IMR-90 (cell line): ENCODE data around the gene TAAR9. TPM values are rescaled to one million over a fixed set of nuclear protein-coding genes. Genes with fewer than 3 reads are reported as not detected.

Experiments
- ATAC-seq: fragments of 200-7000 bp; cut with Tn5 transposase; 2 replicates; pipeline ENCODE4 v1.9.1; 2020; ENCODE audit warnings: low read depth, mild to moderate bottlenecking, moderate library complexity
- BruUV-seq: library from RNA; stranded (reverse); fragments of 400-500 nt; replicated peaks from 2 replicates; lab custom pipeline; 2021; lab: Mats Ljungman, UMichigan
- CTCF ChIA-PET: fragments of 300-600 bp; formaldehyde crosslinking; extraction: SDS; loops from one replicate; lab custom pipeline; 2021; ENCODE audit warnings: antibody characterized with exemption; lab: Yijun Ruan, JAX
- POLR2A ChIA-PET: fragments of 300-600 bp; sonication (Branson Sonifier 250); formaldehyde crosslinking; loops from one replicate; lab custom pipeline; 2022; ENCODE audit warnings: antibody characterized with exemption; ENCODE audit not compliant: unreplicated experiment; lab: Charles Lee
- DNase-seq: peaks from one replicate; pipeline ENCODE4 v3.0.0; 2013
- H2AFZ ChIP-seq: replicated peaks from 2 replicates; pipeline ENCODE3; 2013; ENCODE audit warnings: low read length, mild to moderate bottlenecking; ENCODE audit not compliant: poor library complexity
- H2AK5ac ChIP-seq: 2 replicates; pipeline ENCODE4 v1.6.1; 2013; ENCODE audit warnings: low read depth, low read length, inconsistent platforms
- H2AK9ac ChIP-seq: replicated peaks from 2 replicates; pipeline ENCODE3; 2013; ENCODE audit warnings: mild to moderate bottlenecking, low read depth, low read length, moderate library complexity; ENCODE audit not compliant: poor library complexity
- H2BK120ac ChIP-seq: 2 replicates; pipeline ENCODE4 v1.6.1; 2013; ENCODE audit warnings: low read depth, low read length, inconsistent platforms
- H2BK15ac ChIP-seq: 3 replicates; pipeline ENCODE4 v1.6.1; 2013; ENCODE audit warnings: low read depth, low read length, inconsistent platforms
- H2BK20ac ChIP-seq: 2 replicates; pipeline ENCODE4 v1.6.1; 2013; ENCODE audit warnings: low read depth, mild to moderate bottlenecking, inconsistent platforms, low read length, moderate library complexity
- H2BK5ac ChIP-seq: 2 replicates; pipeline ENCODE4 v1.6.1; 2013; ENCODE audit warnings: mild to moderate bottlenecking, low read depth, low read length, inconsistent platforms; ENCODE audit not compliant: poor library complexity, severe bottlenecking
- H3K14ac ChIP-seq: replicated peaks from 2 replicates; pipeline ENCODE4 v1.6.1; 2013; ENCODE audit warnings: low read depth, low read length, inconsistent platforms
- H3K18ac ChIP-seq: 2 replicates; pipeline ENCODE4 v1.6.1; 2013; ENCODE audit warnings: low read depth, low read length, control low read depth
- H3K23ac ChIP-seq: 2 replicates; pipeline ENCODE4 v1.6.1; 2013; ENCODE audit warnings: low read depth, low read length, inconsistent platforms
- H3K27ac ChIP-seq: 2 replicates; pipeline ENCODE4 v1.5.1; 2013; ENCODE audit warnings: mild to moderate bottlenecking, control low read depth, low read length; ENCODE audit not compliant: insufficient read depth
- H3K27me3 ChIP-seq: 2 replicates; pipeline ENCODE4 v1.6.1; 2013; ENCODE audit warnings: low read length; ENCODE audit not compliant: control insufficient read depth, insufficient read depth
- H3K36me3 ChIP-seq: 2 replicates; pipeline ENCODE4 v1.6.1; 2013; ENCODE audit warnings: low read length, mixed read lengths; ENCODE audit not compliant: control insufficient read depth, insufficient read depth
- H3K4ac ChIP-seq: 2 replicates; pipeline ENCODE4 v1.6.1; 2013; ENCODE audit warnings: low read depth, low read length, inconsistent platforms
- H3K4me1 ChIP-seq: 2 replicates; pipeline ENCODE4 v1.6.1; 2013; ENCODE audit warnings: low read length, mixed read lengths; ENCODE audit not compliant: control insufficient read depth, insufficient read depth
- H3K4me2 ChIP-seq: 2 replicates; pipeline ENCODE4 v1.6.1; 2013; ENCODE audit warnings: low read depth, mild to moderate bottlenecking, control low read depth, low read length, moderate library complexity
- H3K4me3 ChIP-seq: 2 replicates; pipeline ENCODE4 v1.5.1; 2013; ENCODE audit warnings: low read depth, mild to moderate bottlenecking, control low read depth, low read length, moderate library complexity; ENCODE audit not compliant: insufficient read depth
- H3K56ac ChIP-seq: 2 replicates; pipeline ENCODE4 v1.6.1; 2013; ENCODE audit warnings: low read length, inconsistent platforms; ENCODE audit not compliant: insufficient read depth; ENCODE audit errors: extremely low read depth
- H3K79me1 ChIP-seq, 2 experiments: 2 replicates each; pipeline ENCODE4 v1.6.1; 2013; ENCODE audit warnings: low read length in 2 of 2, inconsistent platforms in 1 of 2, low read depth in 1 of 2
- H3K9ac ChIP-seq: 2 replicates; pipeline ENCODE4 v1.6.1; 2013; ENCODE audit warnings: low read depth, low read length, control low read depth
- H3K9me1 ChIP-seq: 2 replicates; pipeline ENCODE4 v1.6.1; 2013; ENCODE audit warnings: low read length, inconsistent platforms; ENCODE audit not compliant: insufficient read depth
- H3K9me3 ChIP-seq: 2 replicates; pipeline ENCODE4 v1.6.1; 2013; ENCODE audit warnings: low read length; ENCODE audit not compliant: control insufficient read depth, insufficient read depth
- H4K20me1 ChIP-seq: 2 replicates; pipeline ENCODE4 v1.6.1; 2013; ENCODE audit warnings: low read length, inconsistent platforms; ENCODE audit not compliant: insufficient read depth
- H4K5ac ChIP-seq: 2 replicates; pipeline ENCODE4 v1.6.1; 2013; ENCODE audit warnings: mild to moderate bottlenecking, low read depth, low read length, control low read depth
- H4K8ac ChIP-seq, 2 experiments: 2 replicates each; pipeline ENCODE4 v1.6.1; 2013; ENCODE audit warnings: low read depth in 2 of 2, low read length in 2 of 2, control low read depth in 1 of 2, inconsistent platforms in 1 of 2
- H4K91ac ChIP-seq: 2 replicates; pipeline ENCODE4 v1.6.1; 2013; ENCODE audit warnings: low read depth, low read length, inconsistent platforms; ENCODE audit not compliant: insufficient read depth
- BHLHE40 ChIP-seq: fragments of 150-350 bp; IDR thresholded peaks from 2 replicates; pipeline ENCODE4 v1.6.1; 2016; ENCODE audit warnings: mild to moderate bottlenecking, low read depth, low read length
- RAD21 ChIP-seq: IDR thresholded peaks from 2 replicates; pipeline ENCODE4 v1.6.1; 2012; ENCODE audit warnings: low read length, improper control_type of control experiment
- RFX5 ChIP-seq: IDR thresholded peaks from 2 replicates; pipeline ENCODE4 v1.8.0; 2012; ENCODE audit warnings: low read depth, mild to moderate bottlenecking, low read length, moderate library complexity
- WGBS, 2 experiments: methylation state at CpG; one replicate each; pipeline versions ENCODE4 v1.1.5 to v1.1.7; 2013; ENCODE audit warnings: missing lambda C conversion rate in 2 of 2; ENCODE audit not compliant: insufficient read length in 1 of 2; ENCODE audit errors: extremely low coverage in 2 of 2; 5-methylcytosine and 5-hydroxymethylcytosine counted together
- dilution Hi-C: fragments of 300-500 bp; cut with HindIII; formaldehyde crosslinking; loops from one replicate; pipeline ENCODE4 v1.14.3; 2018; ENCODE audit warnings: low sequenced_read_pairs; ENCODE audit not compliant: unreplicated experiment
- in situ Hi-C: fragments of 300-500 bp; cut with MboI; formaldehyde crosslinking; loops from 3 replicates; pipeline ENCODE4 v1.14.3; 2019; ENCODE audit warnings: low sequenced_read_pairs, inconsistent platforms, mixed read lengths
- intact Hi-C: fragments of 100-400 bp; cut with micrococcal nuclease; formaldehyde crosslinking; loops from 2 replicates; pipeline ENCODE4 v1.10.0; 2022
- polyA plus RNA-seq, 3 experiments: library from polyadenylated mRNA; depleted of rRNA; stranded (reverse); fragments of >200 nt; gene quantifications; 2 replicates each; pipeline ENCODE4 v1.2.3, GENCODE V29; 2012; ENCODE audit warnings: low replicate concordance in 1 of 3
- total RNA-seq: library from RNA; depleted of rRNA; stranded (reverse); fragments of >200 nt; gene quantifications from 2 replicates; pipeline ENCODE4 v1.2.3, GENCODE V29; 2012

TAAR9 gene
- total and polyA plus RNA-seq, 2 of the 4 experiments (the other 2 are of a cell fraction) = not detected

DNA sequence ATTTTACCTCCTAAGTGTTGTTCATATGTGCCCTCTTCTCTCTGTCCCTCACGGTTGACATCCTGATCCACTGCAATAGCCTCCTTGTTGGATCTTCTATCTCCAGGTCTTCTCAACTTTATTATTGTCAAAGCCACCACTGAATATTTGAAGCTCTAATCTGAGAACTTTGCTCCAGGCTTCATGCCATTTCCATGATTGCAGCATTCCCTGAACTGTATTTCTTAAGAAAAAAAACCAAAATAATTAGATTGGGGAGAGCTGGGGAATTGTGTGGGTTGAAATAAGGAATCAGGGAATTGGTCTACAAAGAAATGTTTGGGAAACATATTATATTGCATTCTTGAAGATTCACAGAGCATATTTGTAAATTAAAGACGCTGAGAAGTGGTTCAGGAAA lies 22.7 kb upstream of the TAAR9 start:
- peaks cover 8 to 19% of the 10 kb centered on the region in 2 experiments; a peak in 2 of 4 replicates for H3K79me1 ChIP-seq
- peaks cover 11% of the 10 kb centered on the region; the same call in 1 of the 2 replicates for H4K20me1 ChIP-seq
- no peaks in the 10 kb centered on the region for H3K9me3 ChIP-seq
- no CpG with 5 or more reads among the region's 2 CpGs for WGBS, 2 experiments
- no peaks in the 10 kb centered on the region for H3K36me3 ChIP-seq
- in situ Hi-C loops = no loop called here
- DNase-seq (no peak), ATAC-seq (no peak)
- no peak overlapping the region for H2BK120ac ChIP-seq
- no peak overlapping the region for H3K18ac ChIP-seq
- no peak overlapping the region for H3K9ac ChIP-seq
- no peak overlapping the region for H3K14ac ChIP-seq
- H3K23ac ChIP-seq = no peak overlapping the region; the same call in 1 of the 2 replicates
- no TSS peak for BruUV-seq
- no peak overlapping the region for H2BK15ac ChIP-seq
- dilution Hi-C loops = no loop called here
- H3K4me3 ChIP-seq = no peak overlapping the region
- peaks cover 4% of the 10 kb centered on the region for H3K4me1 ChIP-seq
- H4K5ac ChIP-seq = no peak overlapping the region
- H3K56ac ChIP-seq = no peak overlapping the region
- H4K8ac ChIP-seq = no peak overlapping the region
- no peak overlapping the region for H2BK20ac ChIP-seq
- H2AFZ ChIP-seq = no peak overlapping the region
- H3K27me3 ChIP-seq = peaks cover 16% of the 10 kb centered on the region
- TF ChIP-seq RFX5 = no peak
- no peak for TF ChIP-seq RAD21
- TF ChIP-seq BHLHE40 = no peak
- no peak overlapping the region for H4K91ac ChIP-seq
- H2AK5ac ChIP-seq = no peak overlapping the region
- POLR2A ChIA-PET = no interaction called here
- no peak overlapping the region for H3K27ac ChIP-seq
- CTCF ChIA-PET = no interaction called here
- H2BK5ac ChIP-seq = no peak overlapping the region
- no peaks in the 10 kb centered on the region for H3K9me1 ChIP-seq
- H3K4me2 ChIP-seq = no peak overlapping the region
- no peak overlapping the region for H3K4ac ChIP-seq
- intact Hi-C loops = no loop called here
- H2AK9ac ChIP-seq = no peak overlapping the region
